A673 (cell line): ENCODE data around the gene GSTO2. TPM values are rescaled to one million over a fixed set of nuclear protein-coding genes. Genes with fewer than 3 reads are reported as not detected.
"Not testable (repeated sequence)": the region's sequence is repeated elsewhere in the genome, so short reads cannot be mapped to it uniquely, and the experiment has no call there.

Source experiments
- BruUV-seq: library from RNA; stranded (reverse); fragments of 400-500 nt; replicated peaks from 2 replicates; lab custom pipeline; 2021; lab: Mats Ljungman, UMichigan
- CTCF ChIA-PET: fragments of 300-600 bp; sonication (Branson Sonifier 250); formaldehyde crosslinking; loops from one replicate; lab custom pipeline; 2022; ENCODE audit warnings: antibody characterized with exemption; lab: Charles Lee
- POLR2A ChIA-PET: fragments of 300-600 bp; sonication (Branson Sonifier 250); formaldehyde crosslinking; loops from one replicate; lab custom pipeline; 2022; ENCODE audit warnings: antibody characterized with exemption; ENCODE audit not compliant: low non-redundant PET; lab: Charles Lee
- DNase-seq: peaks from one replicate; pipeline ENCODE4 v3.0.0-alpha.2; 2015; ENCODE audit warnings: low spot score
- H3K27ac ChIP-seq: fragments of 200-600 bp; sonication (generic); 2 replicates; pipeline ENCODE4 v1.5.1; 2016; ENCODE audit warnings: mixed run types, low read depth, mild to moderate bottlenecking, mixed read lengths, antibody characterized with exemption, low read length; ENCODE audit not compliant: poor library complexity, severe bottlenecking
- H3K27me3 ChIP-seq: fragments of 200-600 bp; sonication (generic); replicated peaks from 2 replicates; pipeline ENCODE4 v1.6.1; 2017; ENCODE audit warnings: mixed run types, low read depth, mild to moderate bottlenecking, mixed read lengths, antibody characterized with exemption, low read length; ENCODE audit not compliant: insufficient read depth, poor library complexity
- H3K36me3 ChIP-seq: fragments of 200-600 bp; sonication (generic); 2 replicates; pipeline ENCODE4 v1.6.1; 2016; ENCODE audit warnings: mixed run types, mild to moderate bottlenecking, mixed read lengths, antibody characterized with exemption, low read length; ENCODE audit not compliant: insufficient read depth, poor library complexity, severe bottlenecking
- H3K4me1 ChIP-seq: fragments of 200-600 bp; sonication (generic); 2 replicates; pipeline ENCODE4 v1.6.1; 2017; ENCODE audit warnings: mixed run types, mild to moderate bottlenecking, mixed read lengths, antibody characterized with exemption, low read length; ENCODE audit not compliant: insufficient read depth, poor library complexity, severe bottlenecking
- H3K4me3 ChIP-seq: fragments of 200-600 bp; sonication (generic); 2 replicates; pipeline ENCODE4 v1.5.1; 2016; ENCODE audit warnings: low read depth, mixed run types, mild to moderate bottlenecking, mixed read lengths, low read length; ENCODE audit not compliant: poor library complexity, severe bottlenecking
- H3K9me3 ChIP-seq: fragments of 200-600 bp; sonication (generic); 2 replicates; pipeline ENCODE4 v1.6.1; 2016; ENCODE audit warnings: mixed run types, low read depth, mild to moderate bottlenecking, mixed read lengths, antibody characterized with exemption, low read length; ENCODE audit not compliant: poor library complexity, severe bottlenecking
- CTCF ChIP-seq: fragments of 300-800, 200-600 bp; sonication (generic); conservative IDR thresholded peaks from 2 replicates; pipeline ENCODE4 v1.5.1; 2017; ENCODE audit warnings: low read depth, mild to moderate bottlenecking, antibody characterized with exemption, low read length, moderate library complexity, mixed read lengths
- EZH2 ChIP-seq: fragments of 200-600 bp; sonication (generic); IDR thresholded peaks from 2 replicates; pipeline ENCODE4 v1.6.1; 2017; ENCODE audit warnings: borderline replicate concordance, low read depth, mild to moderate bottlenecking, mixed read lengths, antibody characterized with exemption, low read length; ENCODE audit not compliant: poor library complexity, severe bottlenecking
- intact Hi-C: fragments of 100-400 bp; cut with micrococcal nuclease; formaldehyde crosslinking; loops from one replicate; pipeline ENCODE4 v1.10.0; 2022; ENCODE audit not compliant: unreplicated experiment
- total RNA-seq: library from RNA; stranded (reverse); gene quantifications from 2 replicates; pipeline ENCODE4 v1.2.3, GENCODE V29; 2021

Gene GSTO2
- total RNA-seq, 1 experiment from 2014 or later = 0.26 TPM

GRCh38 chr10:104240078-104240477, 28.9 kb upstream of the GSTO2 start:
- ChIA-PET CTCF (no interaction called here), POLR2A (no interaction called here)
- no peak for DNase-seq
- intact Hi-C loops = no loop called here
- Histone ChIP-seq H3K4me3 (no peak overlapping the region), H3K36me3 (no peaks in the 10 kb centered on the region), H3K27me3 (peaks cover 42% of the 10 kb centered on the region), H3K4me1 (no peaks in the 10 kb centered on the region), H3K9me3 (no peaks in the 10 kb centered on the region), H3K27ac (no peak overlapping the region)
- TF ChIP-seq EZH2 = no peak
- no peak for TF ChIP-seq CTCF
- no TSS peak for BruUV-seq

- Histone ChIP-seq H3K4me1 (no peaks in the 10 kb centered on the region), H3K27ac (no peak overlapping the region), H3K4me3 (no peak overlapping the region), H3K9me3 (no peaks in the 10 kb centered on the region), H3K27me3 (peaks cover 33% of the 10 kb centered on the region), H3K36me3 (no peaks in the 10 kb centered on the region)
- DNase-seq = no peak
- TF ChIP-seq CTCF (no peak), EZH2 (no peak)
- no TSS peak for BruUV-seq
- intact Hi-C loops = no loop called here
- ChIA-PET CTCF (no interaction called here), POLR2A (no interaction called here)
Observed at GRCh38 chr10:104242545-104242944, 26.4 kb upstream of the GSTO2 start.

GRCh38 chr10:104243009-104243408, 26.0 kb upstream of the GSTO2 start:
- H3K27ac ChIP-seq, POLR2A ChIA-PET, DNase-seq, H3K4me3 ChIP-seq, intact Hi-C loops, H3K36me3 ChIP-seq, CTCF ChIA-PET, BruUV-seq, H3K9me3 ChIP-seq, H3K4me1 ChIP-seq: not testable (repeated sequence)
- H3K27me3 ChIP-seq = peaks cover 36% of the 10 kb centered on the region

GRCh38 chr10:104243512-104243911, 25.5 kb upstream of the GSTO2 start:
- no peaks in the 10 kb centered on the region for H3K9me3 ChIP-seq
- H3K4me1 ChIP-seq = no peaks in the 10 kb centered on the region
- intact Hi-C loops = no loop called here
- POLR2A ChIA-PET = no interaction called here
- DNase-seq = no peak
- H3K27ac ChIP-seq = no peak overlapping the region
- CTCF ChIA-PET = no interaction called here
- H3K27me3 ChIP-seq = peaks cover 36% of the 10 kb centered on the region
- H3K36me3 ChIP-seq = no peaks in the 10 kb centered on the region
- TF ChIP-seq CTCF (no peak), EZH2 (no peak)
- BruUV-seq = no TSS peak
- H3K4me3 ChIP-seq = no peak overlapping the region
